UCSD-AML1 (cell line): ENCODE data around the gene APAF1.

Experiments used
- DNase-seq: peaks from one replicate; lab custom pipeline; 2025; ENCODE audit not compliant: unreplicated experiment; lab: John Stamatoyannopoulos, UW

The APAF1 gene

DNA sequence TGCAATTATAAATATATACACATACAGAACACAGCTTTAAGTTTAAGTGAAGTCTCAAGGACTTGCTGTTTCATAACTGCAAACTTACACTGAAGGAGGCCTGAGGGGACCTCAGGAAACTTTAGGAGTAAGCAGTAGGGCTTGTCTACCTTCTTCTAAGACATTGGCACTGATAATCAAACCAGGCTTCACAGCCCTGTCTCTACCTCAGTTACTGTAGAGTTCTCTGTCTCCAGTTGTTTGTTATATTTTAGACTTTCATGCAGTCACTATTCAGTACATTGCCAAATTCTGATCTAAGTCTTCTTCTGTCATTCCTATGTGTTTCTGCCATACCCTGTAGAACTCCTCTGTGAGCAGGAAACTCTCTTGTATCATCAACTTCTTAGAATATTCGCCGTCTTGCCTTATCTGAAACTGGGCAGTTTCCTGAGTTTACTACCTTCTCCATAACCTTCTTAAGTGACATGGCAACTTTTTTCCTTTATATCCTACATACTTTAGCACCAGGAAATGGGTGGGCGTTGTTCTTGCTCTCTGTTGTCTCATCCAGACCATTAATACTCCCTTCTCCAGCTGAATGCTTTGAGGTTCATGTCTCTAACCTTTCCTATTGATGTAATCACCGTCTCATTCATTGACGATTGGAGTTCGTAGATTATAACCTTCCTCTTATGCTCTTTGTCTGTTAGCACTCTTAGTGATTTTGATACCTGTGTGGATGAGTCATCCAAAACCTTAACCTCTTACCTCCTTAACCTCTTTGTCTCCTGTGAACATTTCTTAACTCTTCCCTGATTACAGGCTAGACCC lies 11.4 kb downstream of the APAF1 start:
- DNase-seq: no peak

DNA sequence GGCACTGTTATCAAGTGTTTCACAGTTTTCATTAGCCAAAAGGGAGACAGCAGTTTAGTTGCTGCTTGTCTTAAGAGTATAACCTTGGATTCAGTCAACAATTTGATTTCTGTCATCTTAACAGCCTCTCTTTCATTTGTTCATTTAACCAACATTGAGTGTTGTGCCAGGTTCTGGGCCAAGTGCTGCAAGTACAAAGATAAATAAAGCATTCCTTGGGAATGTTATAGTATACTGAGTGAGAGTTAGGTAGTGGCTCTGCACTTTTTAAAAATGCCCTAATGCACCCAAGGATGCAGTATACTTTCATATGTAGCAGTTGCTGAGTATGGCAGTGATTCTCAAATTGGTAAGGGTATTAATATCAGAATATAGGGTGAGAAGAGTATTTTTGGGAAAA lies 15.4 kb downstream of the APAF1 start:
- DNase-seq: no peak

DNA sequence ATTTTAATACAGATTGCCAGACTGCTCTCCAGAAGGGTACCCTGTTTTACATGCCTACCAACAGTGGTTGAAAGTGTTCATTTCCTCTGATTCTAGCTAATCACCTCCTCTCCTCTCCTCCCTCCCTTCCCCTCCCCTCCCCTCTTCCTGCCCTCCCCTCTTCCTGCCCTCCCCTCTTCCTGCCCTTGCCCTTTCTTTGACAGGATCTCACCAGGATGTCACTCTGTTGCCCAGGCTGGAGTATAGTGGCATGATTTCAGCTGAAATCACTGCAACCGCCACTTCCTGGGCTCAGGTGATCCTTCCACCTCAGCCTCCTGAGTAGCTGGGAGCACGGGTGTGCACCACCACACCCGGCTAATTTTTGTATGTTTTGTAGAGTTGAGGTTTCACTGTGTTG lies 24.7 kb downstream of the APAF1 start:
- DNase-seq: no peak

DNA sequence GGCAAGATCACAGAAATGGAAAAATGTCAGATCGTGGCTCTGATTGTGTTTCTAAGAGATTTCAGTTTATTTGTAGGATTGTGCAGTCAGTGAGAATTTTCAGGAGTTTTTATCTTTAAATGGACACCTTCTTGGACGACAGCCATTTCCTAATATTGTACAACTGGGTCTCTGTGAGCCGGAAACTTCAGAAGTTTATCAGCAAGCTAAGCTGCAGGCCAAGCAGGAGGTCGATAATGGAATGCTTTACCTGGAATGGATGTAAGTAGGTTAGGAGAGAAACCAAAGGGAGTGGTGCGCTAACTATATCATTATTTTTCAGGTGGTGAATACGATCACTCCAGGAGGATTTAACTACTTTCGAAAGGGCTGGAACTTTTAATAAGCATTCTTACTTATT lies 26.4 kb downstream of the APAF1 start:
- no peak for DNase-seq

DNA sequence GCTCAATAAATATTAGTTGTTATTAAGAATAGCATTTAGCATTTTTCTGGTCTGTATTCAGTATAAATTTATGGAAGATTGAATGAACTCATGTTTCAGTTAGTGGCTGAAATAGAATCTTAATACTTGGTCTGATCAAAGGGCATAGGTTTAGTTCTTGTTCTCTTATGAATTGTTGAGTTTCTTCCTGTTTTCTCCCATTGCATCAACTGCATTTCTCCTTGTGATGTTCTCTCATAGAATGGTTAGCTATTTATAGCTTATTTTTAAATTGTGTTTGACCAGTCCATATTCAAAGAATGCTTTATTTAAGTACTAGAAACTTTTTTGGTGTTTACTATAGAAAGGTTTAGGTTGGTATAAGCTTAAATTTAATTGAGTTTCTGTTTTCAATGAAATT lies 29.8 kb downstream of the APAF1 start:
- DNase-seq: no peak

DNA sequence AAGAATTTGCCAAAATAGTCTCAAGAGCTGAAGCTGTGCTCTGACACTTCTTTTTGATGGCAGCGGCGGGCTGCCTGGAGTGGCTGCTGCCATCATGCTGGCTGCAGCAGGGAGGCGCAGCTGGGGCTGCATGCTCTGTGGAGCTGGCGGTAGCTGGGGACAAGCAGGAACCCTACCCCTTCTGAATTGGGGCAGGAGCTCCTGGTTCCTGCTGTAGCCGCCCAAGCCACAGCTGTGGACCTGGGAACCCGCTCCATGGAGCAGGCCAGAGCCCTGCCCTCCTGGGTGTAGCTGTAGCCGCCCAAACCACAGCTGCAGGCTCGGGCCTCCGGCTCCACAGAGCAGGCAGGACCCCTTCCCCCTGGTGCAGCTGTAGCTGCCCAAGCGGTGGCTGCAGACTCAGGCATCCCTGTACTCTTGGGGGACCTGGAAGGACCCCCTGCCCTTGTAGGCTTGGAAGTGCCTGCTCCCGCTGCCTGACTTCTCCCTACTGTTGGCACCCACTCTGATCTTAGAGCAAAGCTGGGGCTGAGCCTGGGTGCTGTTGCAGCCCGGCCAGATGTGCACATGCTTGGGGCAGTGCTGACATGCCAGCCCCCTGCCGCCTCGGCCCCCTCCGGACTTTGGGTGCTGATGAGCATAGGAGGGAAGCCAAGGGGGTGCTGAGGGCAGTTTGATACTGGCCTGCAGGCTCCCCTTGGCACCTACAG lies 33.3 kb downstream of the APAF1 start:
- no peak for DNase-seq

DNA sequence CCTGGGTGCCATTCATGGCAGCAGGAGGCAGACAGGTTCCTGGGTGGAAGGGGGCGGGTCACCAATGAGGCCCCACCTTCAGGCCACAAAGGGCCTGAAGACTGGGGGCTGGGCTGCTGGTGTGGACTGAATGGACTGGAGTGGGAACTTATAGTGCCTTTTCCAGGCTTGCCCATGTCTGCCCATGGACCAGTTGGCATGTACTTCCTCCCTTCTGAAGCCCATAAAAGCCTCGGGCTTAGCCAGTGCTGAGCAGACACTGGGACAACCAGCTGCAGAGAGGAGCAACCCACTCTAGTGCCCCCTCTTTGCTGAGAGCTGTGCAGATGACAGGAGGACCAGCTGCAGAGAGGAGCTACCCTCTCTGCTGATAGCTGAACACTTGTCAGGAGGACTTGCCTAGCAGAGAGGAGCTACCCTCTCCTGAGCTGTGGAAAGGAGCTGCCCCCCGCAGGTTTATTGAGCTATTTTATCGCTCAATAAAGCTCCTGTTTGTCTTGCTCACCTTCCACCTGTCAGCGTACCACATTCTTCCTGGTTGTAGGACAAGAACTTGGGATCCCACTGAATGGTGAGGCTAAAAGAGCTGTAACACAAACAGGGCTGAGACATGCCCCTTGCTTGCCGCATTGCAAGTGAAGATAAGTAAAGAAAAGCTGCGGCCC lies 34.0 kb downstream of the APAF1 start:
- no peak for DNase-seq

DNA sequence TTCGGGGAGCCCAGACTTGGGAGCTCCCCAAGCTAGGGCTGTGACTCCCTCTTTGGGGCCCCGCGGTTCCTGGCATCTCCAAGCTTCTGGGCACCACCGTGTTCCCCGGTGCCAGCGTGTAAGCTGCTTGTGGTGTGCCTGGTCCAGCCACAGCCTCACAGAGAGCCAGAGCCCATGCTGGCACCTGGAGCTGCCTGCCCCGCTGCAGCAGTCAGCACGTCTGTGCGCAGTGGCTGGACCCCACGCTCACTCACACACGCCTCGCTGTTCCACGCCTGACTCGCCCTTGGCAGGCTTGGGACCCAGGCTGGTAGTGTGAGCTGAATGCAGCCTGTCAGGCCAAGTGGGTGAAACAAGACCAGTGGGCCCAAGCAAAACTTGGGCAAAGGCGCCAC lies 34.5 kb downstream of the APAF1 start:
- DNase-seq: no peak

DNA sequence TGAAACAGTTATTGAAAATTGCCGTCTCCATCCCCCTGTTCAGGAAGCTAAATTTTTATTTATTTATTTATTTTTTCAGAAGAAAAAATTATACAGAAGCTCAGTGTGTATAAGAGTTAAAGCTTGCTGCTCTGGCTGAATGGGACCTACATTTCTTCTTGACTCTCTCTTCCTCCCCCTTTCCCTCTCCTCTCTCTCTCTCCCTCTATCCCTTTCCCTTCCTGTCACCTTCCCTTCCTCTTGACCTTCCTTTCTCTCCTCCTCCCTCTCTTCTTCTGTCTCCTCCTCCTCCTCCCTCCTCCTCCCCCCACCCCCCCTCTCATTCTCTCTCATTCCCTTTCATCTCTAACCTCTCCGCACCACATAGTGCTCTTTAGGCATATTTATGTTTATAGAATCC lies 39.1 kb downstream of the APAF1 start:
- no peak for DNase-seq

DNA sequence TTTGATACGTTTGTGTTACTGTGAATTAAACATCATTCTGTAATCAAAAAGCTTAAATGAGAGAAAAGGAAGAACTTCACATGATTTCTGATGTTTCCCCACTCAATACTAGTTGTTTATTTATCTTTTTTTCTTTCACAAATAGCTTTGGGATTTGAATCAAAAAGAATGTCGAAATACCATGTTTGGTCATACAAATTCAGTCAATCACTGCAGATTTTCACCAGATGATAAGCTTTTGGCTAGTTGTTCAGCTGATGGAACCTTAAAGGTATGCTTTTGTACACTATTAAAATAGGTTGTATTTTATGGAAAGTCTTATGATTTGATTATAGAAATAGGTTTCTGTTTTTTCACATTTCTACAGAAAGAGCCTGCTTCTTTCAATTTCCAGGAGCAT lies 41.5 kb downstream of the APAF1 start:
- no peak for DNase-seq

DNA sequence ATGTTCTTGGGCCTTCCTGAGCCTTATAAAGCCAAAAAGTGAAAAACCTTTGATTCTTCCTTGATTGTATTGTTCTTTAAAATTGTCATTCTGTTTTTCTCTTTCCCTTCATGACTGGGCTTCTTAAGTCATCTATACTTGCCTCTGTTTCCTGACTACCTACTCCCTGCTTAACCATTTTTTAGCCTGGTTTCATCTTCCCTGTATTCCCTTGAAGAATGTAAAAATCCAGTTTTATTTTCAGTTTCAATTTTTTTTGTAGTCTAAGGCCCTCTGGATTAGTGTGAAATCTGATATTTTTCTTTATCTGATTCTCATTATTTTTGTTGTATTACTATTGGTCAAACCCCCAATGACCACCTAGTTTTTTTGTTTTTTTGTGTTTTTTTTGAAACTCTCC lies 46.3 kb downstream of the APAF1 start:
- DNase-seq: no peak

DNA sequence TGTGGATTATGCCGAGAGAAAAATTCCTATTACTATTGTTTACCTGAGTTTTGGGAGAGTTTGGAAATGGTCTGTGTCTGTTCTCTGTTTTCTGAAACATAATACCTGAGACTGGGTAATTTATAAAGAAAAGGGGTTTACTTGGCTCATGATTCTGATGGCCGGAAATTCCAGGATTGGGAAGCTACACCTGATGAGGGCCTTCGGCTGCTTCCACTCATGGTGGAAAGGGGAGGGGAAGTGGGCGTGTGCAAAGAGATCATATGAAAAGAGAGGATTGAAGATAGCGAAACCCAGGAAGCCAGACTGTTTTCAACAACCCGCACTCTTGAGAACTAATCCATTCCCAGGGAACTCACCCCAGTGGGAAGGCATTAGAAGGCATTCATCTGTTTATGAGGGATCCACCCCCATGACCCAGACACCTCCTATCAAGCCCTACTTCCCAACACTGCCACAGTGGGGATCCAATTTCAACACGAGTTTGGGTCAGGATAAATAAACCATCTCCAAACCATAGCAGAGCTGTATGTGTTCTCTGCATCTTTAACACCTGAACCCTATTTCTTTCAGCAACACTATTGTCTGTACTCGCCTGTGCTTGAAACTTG lies 51.1 kb downstream of the APAF1 start:
- DNase-seq: no peak

DNA sequence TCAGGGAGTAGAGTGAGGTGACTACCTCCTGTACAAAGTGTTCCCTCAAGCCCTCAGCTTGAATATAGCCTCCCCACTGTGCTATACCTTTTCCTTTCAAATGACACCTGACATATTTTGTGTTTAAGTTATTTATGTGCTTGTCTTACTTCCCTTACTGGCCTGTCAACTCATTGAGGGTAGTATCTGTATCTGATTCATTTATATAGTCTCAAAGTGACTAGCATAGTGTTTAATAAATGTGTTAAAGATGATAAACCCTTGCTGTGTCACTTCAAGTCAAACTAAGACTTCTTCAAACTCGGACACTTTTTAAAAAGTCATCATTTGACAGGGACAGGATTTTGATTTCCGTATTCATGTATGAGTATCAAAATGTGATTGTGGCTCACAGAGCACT lies 52.1 kb downstream of the APAF1 start:
- no peak for DNase-seq

DNA sequence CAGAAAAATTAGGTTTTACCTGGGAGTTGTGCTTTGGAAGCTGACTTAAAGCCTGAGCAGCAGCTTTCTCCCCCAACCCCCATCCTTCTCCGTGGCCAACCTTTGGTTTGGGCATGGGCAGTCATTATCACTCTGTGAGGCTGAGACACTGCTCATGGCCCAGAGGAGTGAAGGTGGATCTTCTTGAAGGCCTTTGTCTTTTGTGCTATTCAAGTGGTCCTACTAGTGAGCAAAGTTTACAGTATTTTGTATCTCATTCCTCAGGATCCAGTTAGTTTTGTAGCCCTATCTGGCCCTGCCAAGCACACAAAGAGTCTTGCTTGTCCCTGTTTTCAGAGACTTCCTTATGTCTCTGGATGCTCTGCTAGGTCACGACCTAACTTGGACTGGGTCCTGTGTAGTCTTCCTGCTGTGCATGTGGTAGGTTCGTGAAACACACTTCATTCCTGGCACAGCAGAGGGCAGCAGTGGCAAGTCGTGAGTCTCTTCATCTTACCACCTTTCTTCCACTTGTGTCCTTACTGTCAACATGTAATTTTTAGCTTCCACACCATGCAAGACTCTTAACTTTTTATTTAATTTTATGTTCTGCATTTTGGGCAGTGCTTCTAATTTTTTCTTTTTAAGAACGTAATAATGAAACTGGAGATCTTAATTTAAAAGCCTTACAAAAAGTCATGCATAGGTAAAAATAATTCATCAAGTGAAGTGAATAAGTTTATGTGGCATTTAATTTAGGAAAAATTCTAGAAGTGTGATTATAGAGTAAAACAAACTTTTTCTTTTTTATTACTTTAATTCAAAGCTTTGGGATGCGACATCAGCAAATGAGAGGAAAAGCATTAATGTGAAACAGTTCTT lies 53.7 kb downstream of the APAF1 start:
- peak; percentile 60 for DNase-seq

DNA sequence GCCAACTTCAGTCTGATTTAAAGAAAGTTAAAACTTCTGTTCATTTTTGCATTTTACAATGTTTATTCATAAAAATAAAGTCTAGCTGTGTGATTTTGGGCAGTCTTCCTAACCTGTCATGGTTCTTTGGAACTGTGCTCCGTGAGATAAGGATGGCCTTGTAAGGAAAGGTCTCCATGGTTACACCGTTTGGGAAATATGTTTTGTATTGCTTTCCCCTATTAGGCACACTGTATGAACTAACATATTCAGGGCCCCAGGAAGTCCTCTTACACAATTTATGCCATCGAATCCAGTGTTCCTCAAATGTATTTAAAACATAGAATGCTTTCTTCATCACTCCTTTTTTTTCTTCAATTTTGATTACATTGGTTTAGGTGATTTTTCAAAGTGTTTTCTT lies 54.5 kb downstream of the APAF1 start:
- no peak for DNase-seq

DNA sequence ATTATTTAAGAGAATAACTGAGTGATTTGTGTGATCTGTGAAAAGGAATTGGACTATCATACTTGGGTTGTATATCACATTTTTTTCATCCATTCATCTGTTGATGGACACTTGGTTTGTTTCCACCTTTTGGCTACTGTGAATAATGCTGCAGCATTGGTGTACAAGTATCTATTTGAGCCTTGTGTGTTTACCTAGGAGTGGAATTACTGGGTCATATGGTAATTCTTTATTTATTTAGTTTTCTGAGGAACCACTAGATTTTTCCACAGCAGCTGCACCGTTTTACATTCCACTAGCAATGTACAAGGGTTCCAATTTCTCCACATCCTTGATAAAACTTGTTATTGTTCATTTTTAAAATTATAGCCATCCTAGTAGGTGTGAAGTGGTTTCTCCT lies 56.1 kb downstream of the APAF1 start:
- DNase-seq: no peak

DNA sequence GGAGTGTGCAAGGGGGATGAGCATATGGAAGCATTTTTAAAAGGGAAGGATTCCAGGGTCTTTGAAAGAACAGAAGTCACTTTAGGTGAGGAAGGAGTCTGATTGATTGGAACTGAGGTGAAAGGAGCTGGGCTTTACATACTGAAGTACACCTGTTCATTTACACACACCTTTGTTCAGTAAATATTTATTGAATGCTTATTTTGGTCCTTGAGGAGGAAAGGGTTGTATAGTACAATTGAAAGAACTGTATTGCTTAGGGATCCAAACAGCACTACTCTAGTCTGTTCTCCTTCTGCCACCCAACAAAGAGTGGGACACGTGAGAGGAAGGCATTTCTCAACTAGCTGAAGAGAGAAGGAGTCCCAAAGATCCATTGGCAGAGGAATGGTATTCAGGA lies 63.9 kb downstream of the APAF1 start:
- DNase-seq: no peak

DNA sequence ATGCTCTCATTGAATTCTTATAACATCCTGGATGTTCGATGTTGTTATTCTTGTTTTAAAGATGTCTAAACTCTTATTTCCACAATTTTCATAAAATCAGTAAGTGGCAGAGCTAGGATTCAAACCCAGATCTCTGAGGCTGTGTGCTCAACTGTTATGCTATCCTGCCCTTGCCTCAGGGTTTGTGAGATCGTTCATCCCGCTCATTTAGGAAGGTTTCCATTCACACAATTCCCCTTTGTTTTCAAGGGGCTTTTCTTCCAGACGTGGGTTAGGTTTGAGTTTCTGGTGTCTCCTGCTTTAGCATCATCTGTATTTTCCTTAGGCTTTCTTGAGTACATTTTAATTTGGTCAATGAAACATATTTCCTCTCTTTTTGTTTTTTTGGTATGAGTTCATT lies 69.3 kb downstream of the APAF1 start:
- no peak for DNase-seq

DNA sequence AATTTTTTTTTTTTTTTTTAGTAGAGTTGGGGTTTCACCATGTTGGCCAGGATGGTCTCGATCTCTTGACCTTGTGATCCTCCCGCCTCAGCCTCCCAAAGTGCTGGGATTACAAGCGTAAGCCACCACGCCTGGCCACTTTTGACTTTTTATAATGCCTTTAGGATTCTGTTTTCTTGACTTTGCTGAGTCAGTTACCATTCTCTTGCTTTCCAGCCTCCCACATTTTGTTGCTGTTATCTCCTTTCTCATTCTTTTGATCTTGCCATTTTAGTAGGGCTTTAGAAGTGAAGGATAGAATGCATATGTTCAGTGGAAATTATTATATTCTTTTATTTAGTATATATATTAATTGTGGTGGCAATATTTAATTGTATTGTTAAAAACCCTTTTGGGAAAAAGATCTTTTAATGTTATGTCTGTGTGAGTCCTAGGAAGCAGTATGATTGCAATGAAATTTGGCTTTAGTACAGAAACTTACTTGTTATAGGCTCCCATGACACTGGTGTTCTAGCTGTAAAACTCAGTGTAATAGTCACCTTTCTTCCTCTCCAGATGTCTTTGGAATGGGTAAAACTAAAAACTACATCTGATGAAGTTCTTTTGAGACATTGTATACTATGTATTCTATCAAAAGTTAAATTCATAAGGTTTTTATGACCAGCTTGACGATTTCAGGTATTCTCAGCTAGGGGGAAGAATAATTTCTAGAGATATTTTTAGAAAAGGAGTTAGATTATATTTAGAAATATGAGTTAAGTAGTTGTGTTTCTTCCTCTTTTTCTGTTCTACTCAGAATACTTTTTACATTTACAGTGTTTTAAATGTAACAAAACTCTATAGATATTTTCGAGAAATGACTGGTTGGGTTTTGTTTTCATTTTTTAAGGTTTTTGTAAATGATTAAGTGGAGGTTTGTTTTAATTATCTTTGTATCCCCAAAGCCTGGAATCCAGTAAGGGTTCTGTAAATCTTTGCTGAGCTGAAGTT lies 74.7 kb downstream of the APAF1 start:
- no peak for DNase-seq
